WTC11 (cell line): Measurements from ENCODE around the gene KRT37. TPM values are rescaled to one million over a fixed set of nuclear protein-coding genes. Genes with fewer than 3 reads are reported as not detected.

ENCODE experiments used
- total RNA-seq: library from RNA; stranded (reverse); gene quantifications from 3 replicates; pipeline ENCODE4 v1.2.3, GENCODE V29; 2021
- TF ChIP-seq, protein P1 (sequence below): fragments of 250-450 bp; sonication (Bioruptor Pico); IDR thresholded peaks from 2 replicates; pipeline ENCODE4 v2.1.2; 2022; ENCODE audit warnings: mild to moderate bottlenecking, moderate library complexity
- TF ChIP-seq, protein P2 (sequence below): sonication (generic); formaldehyde crosslinking; IDR thresholded peaks from 2 replicates; pipeline ENCODE4 v1.8.0; 2022; ENCODE audit warnings: missing genetic modification reagents
- TF ChIP-seq, protein P3 (sequence below): fragments of 250-450 bp; sonication (Bioruptor Pico); IDR thresholded peaks from 2 replicates; pipeline ENCODE4 v1.9.0; 2021; ENCODE audit warnings: mild to moderate bottlenecking, borderline replicate concordance

Gene KRT37
- total RNA-seq, 1 experiment from 2014 or later, result not detected

DNA sequence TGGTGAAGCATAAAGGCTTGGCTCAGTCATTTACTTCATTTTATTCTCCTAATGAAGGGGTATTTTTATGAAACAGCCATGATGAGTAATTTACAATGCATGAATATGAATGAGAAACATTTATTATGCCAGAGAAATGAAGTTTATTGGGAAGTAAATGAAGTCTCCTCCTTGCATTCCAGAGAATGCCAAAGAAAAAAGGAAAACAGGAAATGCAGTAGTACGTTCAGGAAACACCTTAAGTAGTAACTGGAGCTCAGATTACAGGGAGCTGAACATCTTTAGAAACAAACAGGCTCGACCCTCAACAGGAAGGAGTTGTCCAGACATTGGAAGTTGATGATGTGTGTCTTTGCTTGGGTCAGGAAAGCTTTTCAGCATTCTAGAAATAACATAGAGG, 46.8 kb downstream of the KRT37 start (continued):
- TF ChIP-seq, protein P1, sequence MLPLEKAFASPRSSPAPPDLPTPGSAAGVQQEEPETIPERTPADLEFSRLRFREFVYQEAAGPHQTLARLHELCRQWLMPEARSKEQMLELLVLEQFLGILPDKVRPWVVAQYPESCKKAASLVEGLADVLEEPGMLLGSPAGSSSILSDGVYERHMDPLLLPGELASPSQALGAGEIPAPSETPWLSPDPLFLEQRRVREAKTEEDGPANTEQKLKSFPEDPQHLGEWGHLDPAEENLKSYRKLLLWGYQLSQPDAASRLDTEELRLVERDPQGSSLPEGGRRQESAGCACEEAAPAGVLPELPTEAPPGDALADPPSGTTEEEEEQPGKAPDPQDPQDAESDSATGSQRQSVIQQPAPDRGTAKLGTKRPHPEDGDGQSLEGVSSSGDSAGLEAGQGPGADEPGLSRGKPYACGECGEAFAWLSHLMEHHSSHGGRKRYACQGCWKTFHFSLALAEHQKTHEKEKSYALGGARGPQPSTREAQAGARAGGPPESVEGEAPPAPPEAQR (CRISPR knock-in tag), result no peak
- TF ChIP-seq, protein P2, sequence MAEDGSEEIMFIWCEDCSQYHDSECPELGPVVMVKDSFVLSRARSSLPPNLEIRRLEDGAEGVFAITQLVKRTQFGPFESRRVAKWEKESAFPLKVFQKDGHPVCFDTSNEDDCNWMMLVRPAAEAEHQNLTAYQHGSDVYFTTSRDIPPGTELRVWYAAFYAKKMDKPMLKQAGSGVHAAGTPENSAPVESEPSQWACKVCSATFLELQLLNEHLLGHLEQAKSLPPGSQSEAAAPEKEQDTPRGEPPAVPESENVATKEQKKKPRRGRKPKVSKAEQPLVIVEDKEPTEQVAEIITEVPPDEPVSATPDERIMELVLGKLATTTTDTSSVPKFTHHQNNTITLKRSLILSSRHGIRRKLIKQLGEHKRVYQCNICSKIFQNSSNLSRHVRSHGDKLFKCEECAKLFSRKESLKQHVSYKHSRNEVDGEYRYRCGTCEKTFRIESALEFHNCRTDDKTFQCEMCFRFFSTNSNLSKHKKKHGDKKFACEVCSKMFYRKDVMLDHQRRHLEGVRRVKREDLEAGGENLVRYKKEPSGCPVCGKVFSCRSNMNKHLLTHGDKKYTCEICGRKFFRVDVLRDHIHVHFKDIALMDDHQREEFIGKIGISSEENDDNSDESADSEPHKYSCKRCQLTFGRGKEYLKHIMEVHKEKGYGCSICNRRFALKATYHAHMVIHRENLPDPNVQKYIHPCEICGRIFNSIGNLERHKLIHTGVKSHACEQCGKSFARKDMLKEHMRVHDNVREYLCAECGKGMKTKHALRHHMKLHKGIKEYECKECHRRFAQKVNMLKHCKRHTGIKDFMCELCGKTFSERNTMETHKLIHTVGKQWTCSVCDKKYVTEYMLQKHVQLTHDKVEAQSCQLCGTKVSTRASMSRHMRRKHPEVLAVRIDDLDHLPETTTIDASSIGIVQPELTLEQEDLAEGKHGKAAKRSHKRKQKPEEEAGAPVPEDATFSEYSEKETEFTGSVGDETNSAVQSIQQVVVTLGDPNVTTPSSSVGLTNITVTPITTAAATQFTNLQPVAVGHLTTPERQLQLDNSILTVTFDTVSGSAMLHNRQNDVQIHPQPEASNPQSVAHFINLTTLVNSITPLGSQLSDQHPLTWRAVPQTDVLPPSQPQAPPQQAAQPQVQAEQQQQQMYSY (CRISPR knock-in tag), result no peak
- TF ChIP-seq, protein P3, sequence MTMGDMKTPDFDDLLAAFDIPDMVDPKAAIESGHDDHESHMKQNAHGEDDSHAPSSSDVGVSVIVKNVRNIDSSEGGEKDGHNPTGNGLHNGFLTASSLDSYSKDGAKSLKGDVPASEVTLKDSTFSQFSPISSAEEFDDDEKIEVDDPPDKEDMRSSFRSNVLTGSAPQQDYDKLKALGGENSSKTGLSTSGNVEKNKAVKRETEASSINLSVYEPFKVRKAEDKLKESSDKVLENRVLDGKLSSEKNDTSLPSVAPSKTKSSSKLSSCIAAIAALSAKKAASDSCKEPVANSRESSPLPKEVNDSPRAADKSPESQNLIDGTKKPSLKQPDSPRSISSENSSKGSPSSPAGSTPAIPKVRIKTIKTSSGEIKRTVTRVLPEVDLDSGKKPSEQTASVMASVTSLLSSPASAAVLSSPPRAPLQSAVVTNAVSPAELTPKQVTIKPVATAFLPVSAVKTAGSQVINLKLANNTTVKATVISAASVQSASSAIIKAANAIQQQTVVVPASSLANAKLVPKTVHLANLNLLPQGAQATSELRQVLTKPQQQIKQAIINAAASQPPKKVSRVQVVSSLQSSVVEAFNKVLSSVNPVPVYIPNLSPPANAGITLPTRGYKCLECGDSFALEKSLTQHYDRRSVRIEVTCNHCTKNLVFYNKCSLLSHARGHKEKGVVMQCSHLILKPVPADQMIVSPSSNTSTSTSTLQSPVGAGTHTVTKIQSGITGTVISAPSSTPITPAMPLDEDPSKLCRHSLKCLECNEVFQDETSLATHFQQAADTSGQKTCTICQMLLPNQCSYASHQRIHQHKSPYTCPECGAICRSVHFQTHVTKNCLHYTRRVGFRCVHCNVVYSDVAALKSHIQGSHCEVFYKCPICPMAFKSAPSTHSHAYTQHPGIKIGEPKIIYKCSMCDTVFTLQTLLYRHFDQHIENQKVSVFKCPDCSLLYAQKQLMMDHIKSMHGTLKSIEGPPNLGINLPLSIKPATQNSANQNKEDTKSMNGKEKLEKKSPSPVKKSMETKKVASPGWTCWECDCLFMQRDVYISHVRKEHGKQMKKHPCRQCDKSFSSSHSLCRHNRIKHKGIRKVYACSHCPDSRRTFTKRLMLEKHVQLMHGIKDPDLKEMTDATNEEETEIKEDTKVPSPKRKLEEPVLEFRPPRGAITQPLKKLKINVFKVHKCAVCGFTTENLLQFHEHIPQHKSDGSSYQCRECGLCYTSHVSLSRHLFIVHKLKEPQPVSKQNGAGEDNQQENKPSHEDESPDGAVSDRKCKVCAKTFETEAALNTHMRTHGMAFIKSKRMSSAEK (CRISPR knock-in tag), result no peak

Other genes with a start within 250 kb of the KRT37 start
- gene KRTAP4-2, start 246.4 kb downstream of the KRT37 start, total RNA-seq, result not detected in 3 replicates
- not detected in 3 replicates for gene KRTAP4-1, start 239.7 kb downstream of the KRT37 start, total RNA-seq
- not detected in 3 replicates for gene KRTAP9-1, start 234.7 kb downstream of the KRT37 start, total RNA-seq
- gene KRTAP9-2, start 197.9 kb downstream of the KRT37 start, total RNA-seq, result not detected in 3 replicates
- gene KRTAP9-3, start 192.1 kb downstream of the KRT37 start, total RNA-seq, result not detected in 3 replicates
- gene KRTAP9-8, start 186.6 kb downstream of the KRT37 start, total RNA-seq, result not detected in 3 replicates
- not detected in 3 replicates for gene KRTAP9-4, start 174.9 kb downstream of the KRT37 start, total RNA-seq
- gene KRTAP9-9, start 169.2 kb downstream of the KRT37 start, total RNA-seq, result not detected in 3 replicates
- not detected in 3 replicates for gene KRTAP9-6, start 159.2 kb downstream of the KRT37 start, total RNA-seq
- gene KRTAP9-7, start 148.9 kb downstream of the KRT37 start, total RNA-seq, result not detected in 3 replicates
- gene KRTAP29-1, start 121.7 kb downstream of the KRT37 start, total RNA-seq, result not detected in 3 replicates
- gene KRTAP16-1, start 115.3 kb downstream of the KRT37 start, total RNA-seq, result not detected in 3 replicates
- gene KRTAP17-1, start 108.9 kb downstream of the KRT37 start, total RNA-seq, result not detected in 3 replicates
- gene KRT33A, start 73.8 kb downstream of the KRT37 start, total RNA-seq, result not detected in 3 replicates
- gene KRT33B, start 54.8 kb downstream of the KRT37 start, total RNA-seq, result not detected in 3 replicates
- not detected in 3 replicates for gene KRT34, start 42.3 kb downstream of the KRT37 start, total RNA-seq
- not detected in 3 replicates for gene KRT31, start 27.0 kb downstream of the KRT37 start, total RNA-seq
- gene KRT38, start 16.4 kb upstream of the KRT37 start, total RNA-seq, result not detected in 3 replicates
- not detected in 3 replicates for gene KRT32, start 42.8 kb upstream of the KRT37 start, total RNA-seq
- gene KRT35, start 56.6 kb upstream of the KRT37 start, total RNA-seq, result not detected in 3 replicates
- gene KRT36, start 65.3 kb upstream of the KRT37 start, total RNA-seq, result not detected in 3 replicates
- gene KRT13, start 81.0 kb upstream of the KRT37 start, total RNA-seq, result not detected in 3 replicates
- 0.34 to 0.55 TPM (median 0.37 TPM) in 3 replicates for gene KRT15, start 94.3 kb upstream of the KRT37 start, total RNA-seq
- 110 to 130 TPM (median 124 TPM) in 3 replicates for gene KRT19, start 103.7 kb upstream of the KRT37 start, total RNA-seq
- gene KRT9, start 147.5 kb upstream of the KRT37 start, total RNA-seq, result not detected in 3 replicates
- not detected in 3 replicates for gene KRT14, start 162.3 kb upstream of the KRT37 start, total RNA-seq
- not detected in 3 replicates for gene KRT16, start 188.2 kb upstream of the KRT37 start, total RNA-seq
- 0.53 to 1.5 TPM (median 0.92 TPM) in 3 replicates for gene KRT17, start 200.0 kb upstream of the KRT37 start, total RNA-seq